Stimulated activated naive CD8-positive, alpha-beta T cell treated with anti-CD3 and anti-CD28 coated beads, Interleukin-15, amount 100 ng/mL, for 72 hours (primary cell): ENCODE measurements around the gene NISCH.

Source experiments
- ATAC-seq: fragments of 150-1000 bp; cut with Tn5 transposase; 2 replicates; pipeline ENCODE4 v1.10.0; 2021; ENCODE audit warnings: mild to moderate bottlenecking, moderate library complexity
- DNase-seq, 2 donors: peaks; one replicate each; pipeline ENCODE4 v3.0.0; 2021 to 2022
- H3K27ac Mint-ChIP-seq, 2 donors: one replicate each; pipeline ENCODE4 v1.8.0; 2022; ENCODE audit warnings: mild to moderate bottlenecking in 2 of 2, mixed read lengths in 2 of 2, moderate library complexity in 2 of 2
- H3K27me3 Mint-ChIP-seq: one replicate; pipeline ENCODE4 v1.8.0; 2022; ENCODE audit warnings: mixed read lengths
- H3K4me1 Mint-ChIP-seq: one replicate; pipeline ENCODE4 v1.8.0; 2022; ENCODE audit warnings: mild to moderate bottlenecking, mixed read lengths
- H3K4me3 Mint-ChIP-seq, 2 donors: one replicate each; pipeline ENCODE4 v1.8.0; 2022; ENCODE audit warnings: mild to moderate bottlenecking in 2 of 2, mixed read lengths in 2 of 2, moderate library complexity in 1 of 2
- H3K9me3 Mint-ChIP-seq, 2 donors: one replicate each; pipeline ENCODE4 v1.8.0; 2022; ENCODE audit warnings: mixed read lengths in 2 of 2

Gene NISCH

DNA sequence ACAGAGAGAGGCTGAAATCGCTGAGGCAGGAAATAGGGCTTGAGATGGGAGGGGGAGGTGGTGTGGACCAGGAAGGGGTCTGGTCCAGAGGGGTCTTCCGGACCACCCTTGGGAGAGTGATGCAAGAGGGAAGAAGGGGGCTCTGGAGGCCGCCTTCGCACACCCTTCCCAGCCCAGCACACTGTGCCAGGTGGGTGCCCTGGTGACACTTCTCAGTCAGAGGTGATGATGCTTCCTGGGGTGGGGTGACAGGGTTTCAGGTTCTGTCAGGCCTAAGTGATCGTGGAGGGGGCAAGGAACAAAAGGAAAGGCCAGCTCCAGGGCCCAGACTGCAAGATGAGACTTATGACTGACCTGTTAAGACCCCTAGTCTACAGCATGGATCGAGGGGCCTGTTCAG is 23.2 kb upstream of the NISCH start:
- Mint-ChIP-seq H3K4me1 (no peaks in the 10 kb centered on the region), H3K27ac (no peak overlapping the region), H3K4me3 (no peak overlapping the region), H3K9me3 (no peaks in the 10 kb centered on the region), H3K27me3 (peaks cover 6% of the 10 kb centered on the region)
- DNase-seq (no peak), ATAC-seq (no peak)

DNA sequence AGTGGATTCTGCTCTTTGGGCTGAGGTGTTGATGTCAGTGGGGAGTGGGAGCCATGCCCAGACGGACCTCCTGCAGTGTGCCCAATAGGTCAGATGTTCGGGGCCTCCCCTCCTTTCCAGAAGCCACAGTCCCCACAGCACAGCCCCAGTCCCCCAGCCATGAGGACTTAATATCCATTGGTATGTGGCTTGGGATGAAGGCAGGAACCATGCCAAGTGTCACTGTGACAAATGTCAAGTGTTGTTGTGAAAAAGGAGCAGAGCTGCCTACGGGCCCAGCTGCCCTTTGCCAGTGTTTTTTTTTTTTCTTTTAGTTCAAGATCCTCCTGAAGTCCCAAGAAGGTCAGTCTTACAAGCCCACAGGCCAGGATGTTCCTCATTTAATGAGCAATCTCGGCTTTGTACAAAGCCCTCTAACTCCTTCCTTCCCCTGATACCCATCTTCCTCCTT is 22.7 kb upstream of the NISCH start:
- no peak overlapping the region for H3K4me3 Mint-ChIP-seq
- no peak for ATAC-seq
- H3K4me1 Mint-ChIP-seq = no peaks in the 10 kb centered on the region
- H3K9me3 Mint-ChIP-seq = no peaks in the 10 kb centered on the region
- peaks cover 6% of the 10 kb centered on the region for H3K27me3 Mint-ChIP-seq
- no peak overlapping the region for H3K27ac Mint-ChIP-seq
- no peak for DNase-seq

DNA sequence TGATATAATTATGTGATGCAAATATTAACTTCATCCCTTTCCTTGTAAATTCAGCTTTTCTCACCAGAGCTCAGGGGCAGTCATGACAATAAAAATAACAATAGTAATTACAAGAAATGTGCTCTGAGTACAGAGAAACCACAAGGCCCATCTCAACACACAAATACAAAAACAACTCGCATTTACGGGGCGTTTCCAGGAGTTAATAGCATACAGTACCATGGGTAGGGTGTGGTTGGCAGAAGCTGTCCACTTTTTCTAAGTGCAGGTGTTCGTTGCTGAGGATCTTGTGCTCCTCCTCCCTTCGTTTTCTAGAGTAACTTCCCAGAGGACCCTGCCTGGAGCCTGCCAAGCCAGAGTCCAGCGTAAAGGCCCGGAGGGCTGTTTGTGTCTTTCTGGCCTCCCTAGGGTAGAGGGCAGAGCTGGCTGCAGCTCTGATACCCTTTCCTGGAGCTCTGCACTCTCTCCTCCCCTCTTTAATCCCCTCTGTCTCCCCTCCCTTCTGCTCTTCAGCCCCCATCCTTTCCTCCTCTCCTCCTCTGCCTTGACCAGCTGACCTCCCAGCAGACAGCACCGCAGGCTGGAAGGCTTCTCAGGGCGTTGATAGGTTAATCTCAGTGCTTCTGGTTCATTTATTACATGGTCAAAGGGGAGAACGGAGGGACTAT is 21.9 kb upstream of the NISCH start:
- ATAC-seq (no peak), DNase-seq (no peak)
- Mint-ChIP-seq H3K4me1 (no peaks in the 10 kb centered on the region), H3K9me3 (no peaks in the 10 kb centered on the region), H3K4me3 (no peak overlapping the region), H3K27ac (no peak overlapping the region), H3K27me3 (no peaks in the 10 kb centered on the region)

DNA sequence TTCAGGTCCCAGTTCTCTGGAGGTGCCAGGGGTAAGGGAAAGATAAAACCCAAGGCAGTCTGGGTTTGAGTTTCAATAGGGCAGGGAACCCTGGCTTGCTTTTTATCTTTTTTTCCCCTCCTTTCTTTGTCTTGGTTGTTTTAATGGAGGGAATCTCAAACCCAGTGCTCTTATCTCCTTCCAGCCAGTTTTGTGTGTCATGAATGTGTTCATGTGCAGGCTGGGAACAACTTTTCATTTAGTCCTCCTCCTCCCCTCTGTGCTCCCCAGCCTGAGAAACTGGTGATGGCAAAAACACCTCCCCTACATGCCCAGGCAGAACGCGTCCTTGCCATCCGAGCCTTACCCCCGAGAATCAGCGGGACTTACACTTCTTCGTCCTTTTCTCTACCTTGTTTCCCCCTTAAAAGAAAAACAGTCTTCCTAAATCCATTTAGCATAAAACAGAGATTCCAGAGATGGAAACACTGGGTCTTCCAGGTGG is 21.4 kb upstream of the NISCH start:
- no peaks in the 10 kb centered on the region for H3K27me3 Mint-ChIP-seq
- ATAC-seq (no peak), DNase-seq (no peak)
- no peaks in the 10 kb centered on the region for H3K4me1 Mint-ChIP-seq
- H3K4me3 Mint-ChIP-seq = no peak overlapping the region
- H3K27ac Mint-ChIP-seq = no peak overlapping the region
- no peaks in the 10 kb centered on the region for H3K9me3 Mint-ChIP-seq

DNA sequence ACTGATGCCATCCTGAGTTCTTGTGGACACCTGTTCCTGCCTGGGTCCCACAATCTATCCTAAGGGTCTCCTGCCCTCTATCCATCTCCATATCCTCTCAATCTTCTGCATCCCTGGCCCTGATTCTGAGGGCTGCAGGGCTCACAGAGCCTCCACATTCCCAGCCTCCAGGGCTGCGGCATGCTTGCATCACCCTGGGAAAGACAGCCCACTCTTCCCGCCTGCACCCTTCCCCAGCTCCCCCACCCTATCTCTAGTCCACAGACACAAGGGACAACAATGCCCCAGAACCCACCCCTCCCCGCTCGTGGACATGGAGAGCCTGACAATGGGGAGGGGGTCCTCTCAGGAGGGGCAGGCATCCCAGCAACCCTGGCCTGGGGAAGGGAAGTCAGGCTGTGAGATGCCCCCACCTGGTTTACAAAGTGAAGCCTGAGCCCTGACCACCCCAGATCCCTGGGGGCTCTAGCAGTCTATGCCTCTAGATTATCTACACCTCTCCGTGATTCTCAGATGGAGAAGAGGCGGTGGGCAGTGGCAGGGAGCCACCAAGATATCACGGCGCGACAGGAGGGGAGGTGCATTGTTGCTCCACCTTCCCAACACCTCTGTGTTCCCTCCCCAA is 20.8 kb upstream of the NISCH start:
- no peaks in the 10 kb centered on the region for H3K9me3 Mint-ChIP-seq
- ATAC-seq (no peak), DNase-seq (no peak)
- no peaks in the 10 kb centered on the region for H3K27me3 Mint-ChIP-seq
- no peaks in the 10 kb centered on the region for H3K4me1 Mint-ChIP-seq
- no peak overlapping the region for H3K27ac Mint-ChIP-seq
- no peak overlapping the region for H3K4me3 Mint-ChIP-seq

DNA sequence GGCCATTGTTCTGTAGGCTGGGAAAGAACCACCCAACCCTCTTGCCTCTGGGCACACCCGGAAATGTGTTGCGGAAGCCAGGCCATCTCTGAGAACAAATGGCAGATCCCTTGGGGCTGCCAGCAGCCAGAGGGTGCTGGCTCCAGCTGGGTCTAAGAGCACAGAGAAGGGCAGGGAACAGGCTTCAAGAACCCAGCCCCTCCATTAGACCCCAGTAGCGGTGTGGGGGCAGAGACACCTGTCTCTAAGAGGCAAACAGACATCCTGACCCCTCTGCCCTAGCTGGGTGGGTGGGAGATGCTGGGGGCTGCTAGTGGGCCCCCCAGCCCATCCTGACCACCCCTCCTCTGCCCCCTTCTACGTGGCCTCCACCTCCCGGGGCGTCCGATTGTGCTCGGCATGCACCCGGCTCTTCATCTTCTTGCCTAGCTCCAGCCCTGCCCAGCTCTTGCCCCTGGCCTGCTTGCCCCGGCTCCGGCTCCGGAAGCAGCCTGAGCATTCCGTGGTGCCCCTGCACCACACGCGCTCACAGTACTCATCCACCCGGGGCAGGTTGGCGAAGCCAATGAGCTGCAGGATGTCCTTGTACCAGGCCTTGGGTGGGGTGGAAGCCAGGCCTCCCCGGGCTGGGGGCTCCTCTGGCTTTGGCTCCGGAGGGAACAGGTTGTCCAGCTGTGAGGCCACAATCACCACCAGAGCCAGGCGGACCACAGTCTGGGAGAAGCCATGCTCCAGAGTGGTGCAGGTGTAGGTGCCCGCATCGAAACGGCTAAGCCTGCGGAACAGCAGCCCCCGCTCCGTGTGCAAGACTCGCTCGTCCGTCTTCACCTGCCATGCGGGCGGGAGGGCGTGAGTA is 19.9 kb upstream of the NISCH start:
- H3K27me3 Mint-ChIP-seq = no peaks in the 10 kb centered on the region
- no peaks in the 10 kb centered on the region for H3K9me3 Mint-ChIP-seq
- H3K4me1 Mint-ChIP-seq = no peaks in the 10 kb centered on the region
- no peak overlapping the region for H3K4me3 Mint-ChIP-seq
- ATAC-seq = no peak
- no peak overlapping the region for H3K27ac Mint-ChIP-seq
- no peak for DNase-seq

DNA sequence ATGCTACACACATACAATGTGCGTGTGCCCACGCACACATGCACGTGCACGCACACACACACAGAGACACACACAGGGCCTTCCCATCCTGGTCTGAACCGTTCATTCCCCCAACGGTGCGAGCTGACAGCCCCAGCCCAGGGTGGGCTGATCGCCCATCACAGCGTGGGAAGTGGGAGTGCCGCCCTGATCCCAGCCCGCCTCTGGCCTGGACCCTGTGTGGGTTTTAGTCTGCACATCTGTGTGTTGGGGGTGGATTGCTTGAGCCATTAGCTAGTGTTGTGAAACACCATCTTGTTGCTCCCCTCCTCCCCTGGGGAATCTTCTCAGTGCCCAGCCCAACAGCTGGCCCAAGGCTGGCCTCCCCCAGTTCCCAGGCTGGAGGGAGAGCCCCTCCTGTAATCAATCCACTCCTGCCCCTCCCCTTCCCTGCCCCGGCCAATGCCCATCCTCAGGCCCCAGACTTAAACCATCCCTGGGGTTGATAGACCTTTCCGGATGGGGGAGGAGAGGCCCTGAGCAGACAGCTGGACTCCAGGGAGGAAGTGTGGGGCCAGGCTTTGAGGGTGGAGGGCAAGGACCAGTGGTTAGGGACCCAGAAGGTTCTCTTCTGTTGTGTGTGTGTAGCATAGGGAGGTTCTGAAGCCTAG is 18.8 kb upstream of the NISCH start:
- Mint-ChIP-seq H3K9me3 (no peaks in the 10 kb centered on the region), H3K27ac (no peak overlapping the region), H3K27me3 (no peaks in the 10 kb centered on the region), H3K4me1 (no peaks in the 10 kb centered on the region), H3K4me3 (no peak overlapping the region)
- no peak for DNase-seq
- ATAC-seq = no peak

DNA sequence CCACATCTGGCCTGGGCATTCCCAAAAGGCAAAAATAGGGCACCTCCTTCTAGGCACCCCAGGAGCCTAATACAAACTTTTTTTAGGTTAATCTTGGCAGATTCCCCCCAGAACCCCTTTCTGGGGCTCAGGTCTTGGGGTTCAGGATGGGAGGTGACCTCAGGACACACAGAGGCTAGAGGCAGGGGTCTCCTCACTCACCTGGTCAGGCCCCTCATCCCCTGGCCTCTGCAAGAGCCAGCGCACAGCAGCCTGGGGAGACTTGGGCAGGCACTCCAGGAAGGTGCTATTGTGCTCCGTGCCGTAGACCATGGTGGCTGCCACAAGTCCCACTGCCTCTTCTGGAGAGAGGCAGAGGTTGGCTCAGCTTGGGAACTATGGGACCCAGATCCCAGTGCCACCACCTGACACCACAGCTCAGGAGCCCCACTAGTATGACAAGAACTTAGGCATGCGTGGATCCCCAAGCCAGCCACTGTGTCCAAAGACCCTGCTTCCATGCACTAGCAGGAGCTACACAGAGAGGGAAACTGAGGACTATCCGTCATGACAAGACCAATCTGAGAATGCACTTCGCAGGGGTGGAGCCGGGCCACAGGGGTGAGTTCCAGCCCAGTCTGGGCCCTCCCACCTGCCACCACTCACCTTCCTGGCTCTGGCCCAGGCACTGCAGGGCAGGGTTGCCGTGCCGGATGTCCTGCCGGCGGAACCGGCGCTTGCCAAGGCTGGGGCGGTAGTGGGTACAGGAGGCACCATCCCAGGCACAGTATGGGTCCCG is 17.9 kb upstream of the NISCH start:
- DNase-seq (no peak), ATAC-seq (no peak)
- Mint-ChIP-seq H3K27ac (peak overlapping the region in 1 of 2 donors; percentile 67), H3K4me3 (no peak overlapping the region), H3K4me1 (no peaks in the 10 kb centered on the region), H3K9me3 (no peaks in the 10 kb centered on the region), H3K27me3 (no peaks in the 10 kb centered on the region)

DNA sequence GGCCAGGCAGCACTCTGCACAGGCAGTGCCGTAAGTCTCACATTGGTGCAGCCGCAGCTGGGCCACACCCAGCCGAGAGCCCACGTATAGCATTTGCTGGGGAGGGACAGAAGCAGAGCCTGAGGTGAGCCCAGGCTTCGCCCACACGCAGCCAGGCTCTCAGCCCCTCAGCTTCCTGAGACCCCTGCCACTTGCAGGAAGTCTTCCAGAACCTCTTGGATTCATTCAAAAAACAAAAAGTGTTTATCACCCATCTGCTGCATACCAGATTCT is 17.4 kb upstream of the NISCH start:
- ATAC-seq (no peak), DNase-seq (no peak)
- no peaks in the 10 kb centered on the region for H3K4me1 Mint-ChIP-seq
- H3K27ac Mint-ChIP-seq = no peak overlapping the region
- H3K9me3 Mint-ChIP-seq = no peaks in the 10 kb centered on the region
- no peak overlapping the region for H3K4me3 Mint-ChIP-seq
- no peaks in the 10 kb centered on the region for H3K27me3 Mint-ChIP-seq

DNA sequence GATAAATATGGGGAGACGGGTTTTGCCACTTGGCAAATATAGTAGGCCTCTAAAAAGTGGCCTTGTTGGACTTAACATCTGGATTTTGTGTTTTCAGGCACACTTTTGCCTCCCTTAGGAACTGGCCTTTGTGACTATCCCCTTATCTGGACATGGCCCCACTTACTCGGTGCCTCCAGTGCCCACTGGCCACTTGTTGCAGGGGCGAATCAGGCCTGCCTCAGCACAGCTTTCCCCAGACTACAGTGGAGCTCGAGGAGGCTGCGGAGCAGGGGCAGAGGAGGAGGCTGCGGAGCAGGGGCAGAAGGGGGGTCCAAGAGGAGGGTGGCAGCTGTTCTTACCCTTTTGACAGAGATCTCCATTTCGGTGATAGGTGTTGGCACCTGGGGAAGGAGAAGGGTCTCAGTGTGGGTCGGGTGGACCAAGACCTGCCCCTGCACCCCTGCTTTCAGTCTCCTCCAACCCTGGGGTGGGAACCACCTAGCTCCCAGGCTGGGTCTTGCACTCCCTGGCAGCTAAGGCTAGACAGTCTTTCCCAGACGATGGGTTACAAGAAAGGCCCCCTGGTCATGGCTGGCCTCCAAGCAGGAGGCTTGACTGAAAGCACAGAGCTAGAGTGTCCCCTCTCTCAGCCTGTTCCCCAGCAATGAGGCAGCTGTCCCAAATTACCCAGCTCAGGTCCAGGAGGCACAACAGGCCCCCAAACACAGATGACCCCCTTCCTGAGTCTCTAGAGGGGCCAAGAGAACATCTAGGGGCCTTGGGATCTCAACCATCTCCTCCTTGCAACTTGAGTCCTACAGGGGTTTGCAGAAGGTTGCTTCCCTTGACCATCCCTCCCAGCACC is 16.6 kb upstream of the NISCH start:
- Mint-ChIP-seq H3K27me3 (no peaks in the 10 kb centered on the region), H3K4me1 (no peaks in the 10 kb centered on the region), H3K27ac (no peak overlapping the region), H3K4me3 (no peak overlapping the region), H3K9me3 (no peaks in the 10 kb centered on the region)
- no peak for ATAC-seq
- DNase-seq = no peak

DNA sequence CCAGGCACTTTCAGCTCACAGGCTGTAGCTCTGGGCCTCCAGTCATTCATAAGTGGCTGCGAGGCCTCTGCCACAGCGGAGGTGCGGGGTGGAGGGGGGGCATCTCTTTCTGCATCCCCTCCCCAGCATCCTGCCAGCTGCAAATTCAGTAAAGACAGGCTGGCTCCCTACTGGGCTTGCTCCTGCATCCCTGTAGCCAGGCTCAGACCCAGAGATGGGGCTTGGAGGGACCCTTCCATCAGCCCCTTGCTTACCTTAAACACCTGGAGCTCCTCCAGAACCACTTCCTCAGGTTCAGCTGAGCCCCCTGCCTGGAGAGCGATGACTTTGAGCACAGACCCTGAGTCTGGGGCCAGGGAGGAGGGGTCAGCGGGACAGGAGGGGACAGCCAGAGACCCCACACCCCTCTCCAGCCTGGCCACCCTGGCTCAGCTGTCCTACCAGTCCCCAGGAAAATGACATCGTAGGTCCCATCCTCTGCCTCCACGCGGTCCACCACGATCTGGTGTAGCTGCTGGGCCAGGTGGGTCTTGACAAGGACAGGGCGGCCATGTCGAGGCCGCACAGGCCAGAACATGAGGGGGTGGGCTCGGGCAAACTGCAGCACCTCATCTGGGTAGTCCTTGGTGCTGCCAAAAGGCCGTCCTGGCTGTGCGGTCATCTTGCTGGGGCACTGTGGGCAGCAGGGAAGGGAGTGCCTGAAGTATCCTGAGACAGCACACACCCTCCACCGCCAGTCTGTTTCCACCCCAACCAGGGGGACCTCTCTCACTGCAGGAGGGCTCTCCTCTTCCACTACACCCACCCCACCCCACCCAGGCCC is 15.8 kb upstream of the NISCH start:
- Mint-ChIP-seq H3K27ac (peak overlapping the region in 1 of 2 donors; percentile 86), H3K4me3 (no peak overlapping the region), H3K27me3 (no peaks in the 10 kb centered on the region), H3K4me1 (no peaks in the 10 kb centered on the region), H3K9me3 (no peaks in the 10 kb centered on the region)
- DNase-seq = no peak
- ATAC-seq = no peak

DNA sequence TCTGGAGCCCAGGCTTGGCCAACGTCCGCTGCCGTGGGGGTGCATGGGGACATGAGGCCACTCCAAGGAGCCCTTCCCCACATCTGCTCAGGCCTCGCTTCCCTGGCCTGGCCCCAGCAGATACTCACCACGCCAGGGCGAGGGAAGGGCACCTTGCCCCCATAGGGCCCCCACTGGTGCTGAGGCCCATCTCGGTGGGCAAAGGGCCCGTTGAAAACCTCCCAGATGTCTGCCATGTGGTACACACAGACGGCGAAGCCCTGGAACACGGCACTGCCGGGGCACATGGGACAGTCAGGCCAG is 15.2 kb upstream of the NISCH start:
- ATAC-seq (no peak), DNase-seq (no peak)
- no peaks in the 10 kb centered on the region for H3K9me3 Mint-ChIP-seq
- H3K4me3 Mint-ChIP-seq = no peak overlapping the region
- no peaks in the 10 kb centered on the region for H3K27me3 Mint-ChIP-seq
- no peak overlapping the region for H3K27ac Mint-ChIP-seq
- H3K4me1 Mint-ChIP-seq = peaks cover 4% of the 10 kb centered on the region

DNA sequence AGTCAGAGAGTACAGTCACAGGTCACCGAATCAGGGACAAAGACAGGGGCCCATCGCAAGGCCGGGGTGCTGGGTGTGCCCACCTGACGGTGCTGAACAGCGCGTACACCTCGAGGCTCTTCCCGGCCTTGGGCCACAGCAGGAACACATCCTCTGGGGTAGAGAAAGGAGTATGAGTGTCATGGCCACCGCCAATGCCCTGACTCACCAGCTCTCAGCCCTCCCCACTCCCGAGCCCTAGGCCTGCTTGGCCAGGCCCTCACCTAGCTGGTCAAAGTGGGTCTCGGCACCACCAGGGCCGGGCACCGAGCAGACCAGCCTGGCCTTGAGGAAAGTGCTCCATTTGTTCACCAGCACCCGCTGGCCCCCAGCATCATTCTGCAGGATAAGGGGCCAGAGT is 14.7 kb upstream of the NISCH start:
- no peaks in the 10 kb centered on the region for H3K27me3 Mint-ChIP-seq
- no peak overlapping the region for H3K4me3 Mint-ChIP-seq
- DNase-seq = no peak
- H3K4me1 Mint-ChIP-seq = peaks cover 6% of the 10 kb centered on the region
- ATAC-seq = no peak
- H3K9me3 Mint-ChIP-seq = no peaks in the 10 kb centered on the region
- H3K27ac Mint-ChIP-seq = no peak overlapping the region

DNA sequence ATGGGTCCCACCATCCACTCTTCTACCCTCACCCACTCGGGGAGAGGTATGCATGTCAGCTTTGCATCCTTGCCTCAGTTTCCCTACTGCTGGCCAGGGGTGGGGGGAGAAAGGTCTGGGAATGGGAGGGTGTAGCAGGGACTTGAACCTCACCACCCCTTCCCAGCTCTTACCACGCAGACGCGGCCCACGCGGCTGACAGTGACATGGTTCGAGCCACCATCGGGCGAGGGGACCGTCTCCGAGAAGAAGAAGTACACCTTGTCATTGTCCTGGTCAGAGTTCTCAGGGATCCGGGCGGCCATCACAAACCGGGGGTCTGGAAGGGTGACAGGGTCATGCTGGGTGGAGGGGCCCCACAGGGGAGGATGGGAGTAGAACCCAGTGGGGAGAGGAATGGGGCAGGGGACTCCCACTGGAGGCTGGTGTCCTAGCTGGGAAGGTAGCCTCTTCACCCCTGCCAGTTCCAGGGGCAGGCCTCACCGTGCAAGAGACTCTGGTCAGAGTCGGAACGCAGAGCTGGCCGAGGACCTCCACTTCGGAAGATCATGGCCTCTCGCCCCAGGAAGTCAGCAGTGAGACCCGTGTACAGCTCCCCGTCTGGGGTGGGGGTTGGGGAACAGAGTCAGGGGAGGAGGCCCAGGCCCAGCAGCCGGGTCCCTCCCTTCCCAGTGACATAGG is 14.2 kb upstream of the NISCH start:
- no peaks in the 10 kb centered on the region for H3K27me3 Mint-ChIP-seq

More for the DNA sequence above, 14.2 kb upstream of the NISCH start:
- DNase-seq (no peak), ATAC-seq (no peak)
- no peak overlapping the region for H3K27ac Mint-ChIP-seq
- H3K9me3 Mint-ChIP-seq = no peaks in the 10 kb centered on the region
- no peak overlapping the region for H3K4me3 Mint-ChIP-seq
- H3K4me1 Mint-ChIP-seq = peaks cover 7% of the 10 kb centered on the region
